Activated B cell treated with CpG ODN at 0.5 μM for 24 hours (primary cell): ENCODE measurements around the gene TPCN2. TPM values are rescaled to one million over a fixed set of nuclear protein-coding genes. Genes with fewer than 3 reads are reported as not detected.
A peak's percentile ranks its signal among the peaks of the same experiment; 100 is the strongest.

Source experiments
- ATAC-seq: fragments of 200-7000 bp; cut with Tn5 transposase; one replicate; pipeline ENCODE4 v1.10.0; 2021; ENCODE audit warnings: low read depth, mild to moderate bottlenecking, moderate library complexity
- CTCF ChIA-PET: fragments of 350-600 bp; sonication (Branson Sonifier 250); formaldehyde crosslinking; loops from one replicate; lab custom pipeline; 2021; ENCODE audit warnings: antibody characterized with exemption; lab: Charles Lee
- POLR2A ChIA-PET: fragments of 350-600 bp; sonication (Branson Sonifier 250); formaldehyde crosslinking; loops from one replicate; lab custom pipeline; 2021; ENCODE audit warnings: antibody characterized with exemption; lab: Charles Lee
- DNase-seq: peaks from one replicate; pipeline ENCODE4 v3.0.0; 2022
- H3K27ac Mint-ChIP-seq: one replicate; pipeline ENCODE4 v1.8.0; 2020; ENCODE audit warnings: mixed read lengths
- H3K27me3 Mint-ChIP-seq: one replicate; pipeline ENCODE4 v1.8.0; 2021; ENCODE audit warnings: mixed read lengths
- H3K36me3 Mint-ChIP-seq: one replicate; pipeline ENCODE4 v1.8.0; 2021; ENCODE audit warnings: low read depth, mixed read lengths
- H3K4me1 Mint-ChIP-seq: one replicate; pipeline ENCODE4 v1.8.0; 2021; ENCODE audit warnings: mixed read lengths
- H3K4me3 Mint-ChIP-seq: one replicate; pipeline ENCODE4 v1.8.0; 2020; ENCODE audit warnings: mild to moderate bottlenecking, mixed read lengths
- H3K9me3 Mint-ChIP-seq: one replicate; pipeline ENCODE4 v1.8.0; 2020; ENCODE audit warnings: mixed read lengths
- CTCF ChIP-seq: fragments of 200-600 bp; IDR thresholded peaks from one replicate; pipeline ENCODE4 v1.8.0; 2022; ENCODE audit warnings: antibody characterized with exemption, mild to moderate bottlenecking
- intact Hi-C: fragments of 100-400 bp; cut with micrococcal nuclease; formaldehyde crosslinking; loops from one replicate; pipeline ENCODE4 v1.15.1; 2024
- total RNA-seq: library from RNA; stranded (reverse); gene quantifications from 2 replicates; pipeline ENCODE4 v1.2.3, GENCODE V29; 2022

TPCN2 gene
- total RNA-seq, 1 donor from 2014 or later, result 35.4 TPM

DNA sequence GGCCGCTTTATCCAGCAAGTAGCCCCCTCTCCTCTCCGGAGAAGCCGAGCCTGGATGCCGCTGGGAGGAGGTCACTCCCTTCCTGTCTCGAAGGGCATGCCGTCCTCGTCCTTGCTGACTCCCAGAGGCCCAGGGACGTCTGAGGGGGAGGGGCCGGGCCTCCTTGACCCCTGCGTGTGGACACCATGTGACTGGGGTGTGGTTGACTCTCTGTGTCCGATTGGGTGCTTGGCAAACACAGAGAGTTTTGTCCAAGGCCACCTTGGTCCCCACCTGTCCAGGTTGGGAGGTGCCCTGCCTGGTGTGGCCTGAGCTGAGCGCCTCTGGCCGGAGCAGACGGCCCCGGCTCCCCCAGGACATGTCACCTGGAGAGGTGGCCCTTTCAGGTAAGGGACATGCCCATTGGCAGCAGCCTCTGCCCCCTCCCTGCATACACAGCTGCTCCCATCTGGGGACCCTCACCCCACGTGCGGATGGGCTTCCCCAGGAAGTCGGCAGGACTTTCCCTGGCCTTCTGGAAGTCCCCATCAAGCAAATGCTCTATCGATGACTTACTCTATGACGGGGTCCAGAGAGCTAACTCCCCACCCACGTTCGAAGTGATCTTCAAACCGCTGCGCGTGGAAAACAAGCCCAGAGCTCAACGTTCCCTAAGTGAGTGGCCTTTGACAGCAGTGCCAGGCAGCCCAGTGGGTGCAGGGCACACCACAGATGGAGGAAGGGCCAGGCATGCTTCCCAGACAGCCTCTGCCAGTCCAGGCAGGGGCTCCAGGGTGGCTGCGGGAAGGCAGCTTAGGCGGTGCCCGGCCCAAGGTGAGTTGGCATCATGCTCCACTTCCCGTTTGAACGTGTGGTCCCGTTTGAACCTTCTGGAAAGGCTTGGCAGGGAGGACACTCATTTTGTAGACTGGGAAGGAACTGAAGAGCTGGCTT lies 106.8 kb downstream of the TPCN2 start, which contains the start of gene SMIM38:
Gene SMIM38, plus strand, starts transcription at position 634 of the 933 bp plus-strand sequence. CDS start 1,912 bp downstream, outside the sequence.
- TF ChIP-seq CTCF, result no peak
- Mint-ChIP-seq H3K27ac (peak within 1 kb of the TSS; percentile 77), H3K9me3 (no peaks in the 10 kb centered on the region), H3K27me3 (no peaks in the 10 kb centered on the region), H3K4me3 (peak within 1 kb of the TSS; percentile 58), H3K4me1 (peaks cover 24% of the 10 kb centered on the region), H3K36me3 (no peaks in the 10 kb centered on the region)
- intact Hi-C loops, result no loop called here
- DNase-seq (no peak), ATAC-seq (peak; percentile 71)
- POLR2A ChIA-PET, result interaction anchor here (0.8 to 2.8 kb wide), 2 partner anchors 11 to 143 kb away, joined by 4 to 11 read pairs; no protein-coding TSS in a partner anchor
- CTCF ChIA-PET, result no interaction called here

DNA sequence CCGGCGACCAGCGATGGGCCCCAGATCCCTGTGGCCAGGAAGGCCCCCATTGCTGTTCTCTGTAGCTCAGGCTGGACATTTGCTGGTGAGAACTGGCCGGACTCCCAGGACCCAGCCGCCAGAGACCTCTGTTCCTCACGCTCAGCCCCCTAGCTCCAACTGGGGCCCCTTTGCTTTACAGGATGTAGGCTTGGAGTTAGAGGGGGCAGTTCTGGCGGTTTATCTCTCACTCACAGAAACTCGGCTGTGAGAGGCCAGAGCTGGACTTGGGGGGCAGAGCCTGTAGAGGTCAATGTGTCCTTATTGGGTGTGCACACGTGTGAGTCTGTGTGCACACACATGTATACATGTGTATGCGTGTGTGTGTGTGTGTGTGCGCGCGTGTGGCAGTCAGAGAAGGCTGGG lies 107.5 kb downstream of the TPCN2 start:
- no peak for DNase-seq
- Mint-ChIP-seq H3K27ac (peak overlapping the region; percentile 77), H3K27me3 (no peaks in the 10 kb centered on the region), H3K4me1 (peaks cover 24% of the 10 kb centered on the region), H3K36me3 (no peaks in the 10 kb centered on the region), H3K4me3 (peak overlapping the region; percentile 58), H3K9me3 (no peaks in the 10 kb centered on the region)
- ChIA-PET CTCF (no interaction called here), POLR2A (interaction anchor here (0.8 to 2.8 kb wide), 2 partner anchors 10 to 142 kb away, joined by 4 to 11 read pairs; no protein-coding TSS in a partner anchor)
- ATAC-seq, result no peak
- intact Hi-C loops, result no loop called here
- TF ChIP-seq CTCF, result no peak

- TF ChIP-seq CTCF, result no peak
- H3K36me3 Mint-ChIP-seq, result no peaks in the 10 kb centered on the region
- H3K9me3 Mint-ChIP-seq, result no peaks in the 10 kb centered on the region
- H3K27me3 Mint-ChIP-seq, result no peaks in the 10 kb centered on the region
- peak overlapping the region; percentile 58 for H3K4me3 Mint-ChIP-seq
- peaks cover 24% of the 10 kb centered on the region for H3K4me1 Mint-ChIP-seq
- H3K27ac Mint-ChIP-seq, result peak overlapping the region; percentile 77
- no peak for DNase-seq
- POLR2A ChIA-PET, result interaction anchor here (2.8 kb wide), 1 partner anchor 10 kb away, joined by 11 read pairs; no protein-coding TSS in a partner anchor
- ATAC-seq, result no peak
- CTCF ChIA-PET, result interaction anchor here (0.8 kb wide), 1 partner anchor 513 kb away, joined by 3 read pairs; no protein-coding TSS in a partner anchor
- intact Hi-C loops, result no loop called here
Observed at GRCh38 chr11:69156673-69157155, 108.0 kb downstream of the TPCN2 start.

DNA sequence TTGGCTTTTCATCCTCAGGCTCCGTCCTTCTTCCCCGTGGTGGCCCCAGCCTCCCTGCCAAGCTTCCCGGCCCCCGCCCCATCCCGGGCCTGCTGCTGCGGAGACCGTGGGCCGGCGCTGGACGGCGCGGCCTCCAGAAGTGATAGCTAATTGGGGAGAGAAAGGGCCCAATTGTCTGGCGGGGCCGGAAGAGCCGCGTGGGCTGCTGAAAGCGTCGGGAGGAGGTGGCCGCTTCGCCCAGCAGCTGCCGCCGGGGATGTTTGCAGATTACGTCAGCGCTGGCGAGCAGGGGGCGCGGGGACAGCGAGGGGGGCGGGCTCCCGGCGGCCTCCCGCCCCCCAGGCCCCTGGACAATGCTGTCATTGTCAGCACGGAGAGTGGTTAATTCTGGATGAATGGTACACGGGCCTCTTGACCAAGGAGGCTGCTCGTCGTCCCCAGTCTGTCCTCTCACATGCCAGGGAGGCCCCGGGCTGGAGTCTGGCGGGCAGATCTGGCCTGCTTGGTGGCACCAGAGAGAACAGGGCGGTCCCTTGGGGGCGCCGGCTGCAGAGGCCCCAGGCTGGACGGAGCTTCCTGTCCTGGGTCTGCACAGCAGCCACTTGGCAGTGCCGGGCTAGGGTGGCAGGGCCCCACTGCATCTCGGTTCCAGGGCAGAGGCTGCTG lies 108.6 kb downstream of the TPCN2 start:
- DNase-seq (no peak), ATAC-seq (no peak)
- peaks cover 24% of the 10 kb centered on the region for H3K4me1 Mint-ChIP-seq
- no peaks in the 10 kb centered on the region for H3K27me3 Mint-ChIP-seq
- H3K4me3 Mint-ChIP-seq, result no peak overlapping the region
- POLR2A ChIA-PET, result interaction anchor here (0.5 to 2.8 kb wide), 3 partner anchors 9 to 344 kb away, joined by 3 to 11 read pairs (median 5); no protein-coding TSS in a partner anchor
- CTCF ChIA-PET, result interaction anchor here (0.8 kb wide), 1 partner anchor 513 kb away, joined by 3 read pairs; no protein-coding TSS in a partner anchor
- TF ChIP-seq CTCF, result no peak
- no peaks in the 10 kb centered on the region for H3K36me3 Mint-ChIP-seq
- intact Hi-C loops, result no loop called here
- no peaks in the 10 kb centered on the region for H3K9me3 Mint-ChIP-seq
- no peak overlapping the region for H3K27ac Mint-ChIP-seq
